ENCODE measurements around the gene NAB1. TPM values are rescaled to one million over a fixed set of nuclear protein-coding genes. Genes with fewer than 3 reads are reported as not detected.
"Not testable (repeated sequence)": the region's sequence is repeated elsewhere in the genome, so short reads cannot be mapped to it uniquely, and the experiment has no call there.

The NAB1 gene
- total RNA-seq, 3 donors from 2014 or later: 23.4 to 55.0 (median 28.9) TPM

- Histone ChIP-seq H3K9me3 (no peaks in the 10 kb centered on the region), H3K36me3 (ENCODE audit: low read depth) (no peaks in the 10 kb centered on the region), H3K4me3 (no peak overlapping the region), H3K4me1 (ENCODE audit: low read depth) (no peaks in the 10 kb centered on the region)
- no peak for TF ChIP-seq CTCF (IDR thresholded peaks at IDR 0.05)
- intact Hi-C loops (cut with DNase I, micrococcal nuclease): no loop called here
- DNase-seq (no peak), ATAC-seq (no peak)
These were observed 41.1 kb upstream of the NAB1 start for GRCh38 chr2:190607657-190608357.

GRCh38 chr2:190608863-190609262 is 40.0 kb upstream of the NAB1 start:
- ATAC-seq; intact Hi-C loops (cut with DNase I, micrococcal nuclease); H3K36me3 ChIP-seq (ENCODE audit: low read depth); DNase-seq; H3K4me1 ChIP-seq (ENCODE audit: low read depth); H3K4me3 ChIP-seq; H3K9me3 ChIP-seq: not testable (repeated sequence)

- intact Hi-C loops (cut with DNase I, micrococcal nuclease); H3K4me3 ChIP-seq; ATAC-seq; H3K9me3 ChIP-seq; H3K4me1 ChIP-seq (ENCODE audit: low read depth); H3K36me3 ChIP-seq (ENCODE audit: low read depth); DNase-seq: not testable (repeated sequence)
These were observed 39.5 kb upstream of the NAB1 start for GRCh38 chr2:190609397-190609796.

GRCh38 chr2:190610528-190610927 is 38.4 kb upstream of the NAB1 start:
- H3K4me1 ChIP-seq (ENCODE audit: low read depth); H3K9me3 ChIP-seq; DNase-seq; H3K4me3 ChIP-seq; intact Hi-C loops (cut with DNase I, micrococcal nuclease); H3K36me3 ChIP-seq (ENCODE audit: low read depth); ATAC-seq: not testable (repeated sequence)

- no peak for TF ChIP-seq CTCF (IDR thresholded peaks at IDR 0.05)
- no peak for ATAC-seq
- DNase-seq: no peak
- Histone ChIP-seq H3K4me3 (no peak overlapping the region), H3K9me3 (no peaks in the 10 kb centered on the region), H3K4me1 (ENCODE audit: low read depth) (no peaks in the 10 kb centered on the region), H3K36me3 (ENCODE audit: low read depth) (no peaks in the 10 kb centered on the region)
- intact Hi-C loops (cut with DNase I, micrococcal nuclease): no loop called here
These were observed 33.2 kb upstream of the NAB1 start for GRCh38 chr2:190615555-190616200.

- H3K4me3 ChIP-seq: no peak overlapping the region
- peak; percentile 51 for ATAC-seq
- no peak for DNase-seq
- intact Hi-C loops (cut with DNase I, micrococcal nuclease): no loop called here
- no peak for TF ChIP-seq CTCF (IDR thresholded peaks at IDR 0.05)
- H3K36me3 ChIP-seq (ENCODE audit: low read depth): no peaks in the 10 kb centered on the region
- no peaks in the 10 kb centered on the region for H3K4me1 ChIP-seq (ENCODE audit: low read depth)
- no peaks in the 10 kb centered on the region for H3K9me3 ChIP-seq
These were observed 30.9 kb upstream of the NAB1 start for GRCh38 chr2:190618030-190618429.

- no peak for ATAC-seq
- Histone ChIP-seq H3K4me3 (no peak overlapping the region), H3K9me3 (no peaks in the 10 kb centered on the region), H3K36me3 (ENCODE audit: low read depth) (no peaks in the 10 kb centered on the region), H3K4me1 (ENCODE audit: low read depth) (no peaks in the 10 kb centered on the region)
- no peak for TF ChIP-seq CTCF (IDR thresholded peaks at IDR 0.05)
- intact Hi-C loops (cut with DNase I, micrococcal nuclease): no loop called here
- DNase-seq: no peak
These were observed 23.2 kb upstream of the NAB1 start for GRCh38 chr2:190625691-190626090.
